Right hindlimb (tissue), 1 donor: ENCODE measurements around the gene ZNF664.

ENCODE experiments used
- DNase-seq: peaks from one replicate; pipeline ENCODE4 v3.0.0-alpha.2; 2018

The ZNF664 gene

GRCh38 chr12:123972457-123973401 is at the start of gene ZNF664, which contains the start of gene CCDC92:
Gene ZNF664, plus strand, starts transcription at chr12:123973215. Its CDS starts 38,930 bp downstream, at chr12:124012145.
Gene CCDC92, minus strand, starts transcription at chr12:123972831. Its CDS starts 28,526 bp downstream, at chr12:123944305.
- DNase-seq, result peak; percentile 95

GRCh38 chr12:123923927-123924326 is 49.1 kb upstream of the ZNF664 start:
- DNase-seq, result no peak

DNA sequence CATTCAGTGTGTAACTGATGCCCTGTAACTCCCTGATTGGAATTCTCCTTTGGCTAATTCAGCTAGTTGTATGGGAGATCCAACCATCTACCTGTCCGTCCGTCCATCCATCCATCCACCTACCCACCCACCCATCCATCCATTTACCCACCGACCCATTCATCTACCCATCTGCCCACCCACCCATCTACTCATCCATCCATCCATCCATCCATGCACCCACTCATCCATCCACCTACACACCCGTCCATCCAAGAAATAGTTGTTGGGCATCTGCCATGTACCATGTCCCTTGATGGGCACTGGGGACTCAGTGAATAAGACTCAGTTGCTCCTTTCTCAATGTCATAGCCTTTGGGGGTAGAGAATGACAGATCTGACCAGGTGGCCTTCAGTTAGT is 48.5 kb upstream of the ZNF664 start:
- no peak for DNase-seq

DNA sequence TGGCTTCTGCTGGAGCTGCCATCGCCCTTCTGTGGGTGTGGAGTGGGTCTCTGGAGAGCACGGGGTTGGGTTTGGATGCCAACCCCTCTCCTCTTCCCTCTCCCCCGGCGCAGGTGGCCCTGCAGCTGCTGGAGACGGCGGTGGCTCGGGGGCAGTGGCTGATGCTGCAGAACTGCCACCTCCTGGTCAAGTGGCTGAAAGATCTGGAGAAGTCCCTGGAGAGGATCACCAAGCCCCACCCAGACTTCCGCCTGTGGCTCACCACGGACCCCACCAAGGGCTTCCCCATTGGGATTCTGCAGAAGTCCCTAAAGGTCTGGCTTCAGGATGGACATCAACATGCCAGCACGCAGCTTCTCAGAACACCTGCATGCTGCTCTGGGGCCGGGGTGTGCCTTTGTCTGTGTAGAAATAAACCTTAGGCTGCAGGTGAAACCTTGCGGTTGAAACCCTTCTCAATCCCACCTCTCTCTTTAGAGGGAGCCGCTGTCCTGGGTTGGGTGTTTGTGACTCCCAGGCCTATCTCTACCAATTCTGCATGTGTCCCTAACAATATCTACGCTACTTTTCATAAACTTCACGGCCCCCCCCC is 44.6 kb upstream of the ZNF664 start:
- no peak for DNase-seq

DNA sequence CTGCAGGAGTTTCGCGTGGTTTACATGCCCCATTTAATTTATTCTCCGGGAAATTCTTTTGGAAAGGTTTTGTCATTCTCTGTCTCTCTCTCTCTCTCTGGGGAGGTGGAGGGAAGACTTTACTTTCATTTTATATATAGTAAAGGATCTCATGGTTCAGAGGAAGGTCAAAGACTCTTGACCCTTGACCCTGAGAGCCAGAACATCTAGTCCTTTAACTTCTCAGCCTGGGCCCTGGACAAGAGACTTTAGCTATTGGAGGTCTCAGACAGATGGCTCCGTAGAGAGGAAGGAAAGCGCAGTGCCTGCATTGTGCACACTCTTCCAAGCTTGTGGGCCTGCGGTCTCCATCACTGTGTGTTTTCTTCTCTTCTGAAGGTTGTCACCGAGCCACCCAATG is 44.1 kb upstream of the ZNF664 start:
- no peak for DNase-seq

DNA sequence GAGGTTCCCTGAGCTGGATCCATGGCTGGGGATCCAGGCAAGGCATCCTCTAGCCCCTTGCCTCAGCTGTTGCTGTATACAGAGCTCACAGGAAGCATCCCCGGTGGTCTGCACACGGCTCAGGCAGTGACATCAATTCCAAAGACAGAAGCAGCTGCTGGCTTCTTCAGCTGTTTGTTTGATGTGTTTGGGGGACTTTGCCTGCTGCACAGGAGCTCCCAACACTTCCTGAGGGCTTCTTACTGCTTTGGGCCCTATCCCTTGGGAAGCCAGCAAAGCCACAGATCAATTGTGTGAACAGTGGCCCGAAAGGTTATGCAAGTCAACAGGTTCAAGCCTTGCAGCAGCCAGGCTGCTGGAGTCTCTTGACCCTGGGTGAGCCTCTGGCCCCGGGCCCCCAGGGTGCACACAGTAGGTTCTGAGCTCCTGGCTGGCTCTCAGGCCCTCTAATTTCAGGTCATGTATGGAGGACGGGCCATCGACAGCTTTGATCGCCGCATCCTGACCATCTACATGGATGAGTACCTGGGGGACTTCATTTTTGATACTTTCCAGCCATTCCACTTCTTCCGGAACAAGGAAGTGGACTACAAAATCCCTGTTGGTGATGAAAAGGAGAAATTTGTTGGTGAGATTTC is 43.0 kb upstream of the ZNF664 start:
- DNase-seq, result no peak

GRCh38 chr12:123931686-123932321 is 41.2 kb upstream of the ZNF664 start:
- DNase-seq, result no peak

GRCh38 chr12:123933214-123933613 is 39.8 kb upstream of the ZNF664 start:
- no peak for DNase-seq

- no peak for DNase-seq
Measured at GRCh38 chr12:123934016-123934620, 38.9 kb upstream of the ZNF664 start.

DNA sequence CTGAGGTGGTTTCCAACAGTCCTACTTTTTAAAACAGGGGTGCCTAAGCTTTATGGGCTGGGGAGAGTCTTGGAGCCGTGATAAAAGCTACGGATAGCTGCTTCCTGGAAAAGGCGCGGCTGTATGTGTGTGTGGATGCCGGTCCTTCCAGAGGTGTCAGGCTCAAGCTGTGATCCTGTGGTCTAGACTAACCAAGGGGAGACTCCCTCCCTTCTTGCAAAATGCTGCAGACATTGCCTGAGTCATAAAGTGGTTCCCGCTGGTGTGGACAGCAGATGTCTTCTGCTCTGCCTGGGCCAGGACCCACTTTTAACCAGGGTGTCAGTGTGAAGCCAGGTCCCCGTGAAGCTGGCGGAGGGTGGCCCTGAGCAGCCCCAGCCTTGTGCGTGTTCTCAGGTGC is 38.2 kb upstream of the ZNF664 start:
- no peak for DNase-seq

GRCh38 chr12:123935956-123936355 is 37.1 kb upstream of the ZNF664 start:
- DNase-seq, result no peak

DNA sequence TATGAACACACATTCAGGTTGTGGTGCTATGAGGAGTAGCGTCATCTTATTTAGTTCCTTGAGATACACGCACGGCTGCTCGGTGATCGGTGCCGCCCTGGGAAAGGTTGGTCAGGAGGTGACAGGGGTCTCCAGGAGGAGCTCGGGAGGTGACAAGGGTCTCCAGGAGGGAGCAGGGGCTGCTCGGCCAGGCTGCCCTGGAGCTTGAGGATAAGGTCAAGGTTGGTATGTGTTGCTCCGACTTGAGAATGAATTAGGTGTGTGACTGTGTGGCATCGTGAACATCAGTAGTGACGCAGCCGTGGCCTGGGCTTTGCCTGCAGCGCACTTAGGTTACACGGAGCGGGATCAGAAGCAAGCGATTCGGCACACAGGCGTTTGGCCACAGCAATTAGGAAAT is 36.5 kb upstream of the ZNF664 start:
- DNase-seq, result no peak

DNA sequence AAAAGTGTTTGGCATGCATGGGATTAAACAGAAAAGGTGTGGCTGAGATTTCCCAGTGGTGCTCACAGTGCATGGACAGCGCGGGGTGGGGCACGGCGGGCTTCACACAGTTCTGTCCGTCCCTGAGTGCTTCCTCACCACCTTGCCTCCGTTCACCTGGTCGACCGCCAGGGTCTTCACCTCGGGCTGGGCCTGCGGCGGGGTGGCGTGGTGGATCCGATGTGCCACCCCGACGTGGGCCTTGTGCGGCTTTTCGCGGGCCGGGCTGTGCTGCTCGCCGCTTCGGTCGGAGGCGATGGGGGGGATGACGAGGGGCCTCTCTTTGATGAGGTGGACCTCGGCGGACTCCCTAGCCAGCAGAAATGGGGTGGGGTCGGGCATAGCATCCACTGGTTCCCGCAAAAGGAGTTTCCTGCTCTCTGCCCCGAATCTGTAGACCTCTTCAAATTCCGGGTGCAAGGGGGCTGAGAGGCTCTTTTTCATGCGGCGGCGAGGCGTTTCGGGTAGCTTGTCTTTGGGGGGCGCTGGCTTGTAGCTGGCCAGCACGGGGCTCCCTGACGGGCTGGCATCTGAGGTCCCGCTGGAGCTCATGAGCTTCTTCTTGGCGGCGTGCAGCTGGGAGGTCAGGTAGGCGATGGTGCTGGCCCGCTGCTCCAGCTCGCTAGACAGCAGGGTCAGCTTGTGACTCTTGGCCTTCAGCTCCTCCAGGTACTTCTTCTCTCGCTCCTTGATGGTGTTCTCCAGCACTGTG is 35.9 kb upstream of the ZNF664 start:
- DNase-seq, result no peak

GRCh38 chr12:123937707-123938591 is 35.1 kb upstream of the ZNF664 start:
- DNase-seq, result no peak

- no peak for DNase-seq
Measured at GRCh38 chr12:123938679-123939480, 34.1 kb upstream of the ZNF664 start.

DNA sequence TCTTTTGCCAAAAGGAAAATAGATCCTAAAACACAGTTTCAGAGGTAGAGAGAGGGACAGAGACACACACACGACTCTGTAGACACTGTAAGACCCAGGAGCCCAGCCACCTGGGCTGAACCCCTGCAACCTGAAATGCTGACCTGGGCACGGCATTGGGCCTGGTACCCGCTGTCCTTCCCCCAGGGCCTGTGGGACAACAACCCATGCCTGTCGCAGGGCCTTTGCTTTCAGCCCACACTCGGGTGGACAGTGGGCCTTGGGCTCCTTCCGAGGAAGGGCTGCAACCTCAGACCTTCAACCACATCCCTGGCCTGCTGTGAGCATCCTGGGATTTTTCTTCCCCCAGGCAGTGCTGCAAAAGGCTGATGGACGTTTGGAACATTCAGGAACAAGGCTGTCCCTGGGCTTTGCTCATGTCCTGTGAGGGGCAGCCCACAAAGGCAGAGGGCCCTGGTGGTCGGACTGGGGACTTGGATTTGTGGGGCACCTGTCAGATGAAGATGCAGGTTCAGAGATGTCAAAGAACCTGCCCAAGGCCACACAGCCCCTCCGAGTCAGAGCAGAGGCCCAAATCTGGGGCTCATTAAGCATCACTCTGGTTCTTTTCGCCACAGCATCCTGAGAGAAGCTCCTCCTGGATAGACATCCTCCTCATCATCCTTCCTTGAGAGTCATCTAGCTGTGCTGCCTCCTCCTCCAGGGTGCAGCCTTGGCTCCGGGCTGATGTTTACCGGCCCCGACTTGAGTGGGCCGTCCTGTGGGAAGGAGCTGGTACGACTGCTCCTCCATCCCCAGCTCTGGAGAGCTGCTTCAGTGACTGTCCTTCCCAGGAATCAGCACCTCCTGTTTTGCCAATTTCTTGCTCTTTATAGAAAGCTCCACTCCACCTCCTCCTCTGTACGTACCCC is 33.0 kb upstream of the ZNF664 start:
- DNase-seq, result no peak

DNA sequence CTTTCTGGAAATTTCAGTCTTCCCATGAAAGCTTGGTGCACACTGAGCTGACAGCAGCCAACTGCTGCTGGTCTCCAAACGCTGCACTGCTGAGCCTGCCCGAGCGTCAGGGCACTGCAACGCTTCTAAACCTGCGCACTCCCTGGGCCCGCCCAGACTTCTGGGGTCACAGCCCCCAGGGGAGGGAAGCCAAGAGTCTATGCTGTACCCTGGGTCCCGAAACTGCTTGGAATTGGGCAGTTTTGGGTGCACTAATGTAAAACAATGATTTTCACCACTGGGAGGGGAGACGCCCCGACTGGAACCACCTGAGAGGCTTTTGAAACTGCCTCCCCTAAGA is 32.4 kb upstream of the ZNF664 start:
- DNase-seq, result no peak

DNA sequence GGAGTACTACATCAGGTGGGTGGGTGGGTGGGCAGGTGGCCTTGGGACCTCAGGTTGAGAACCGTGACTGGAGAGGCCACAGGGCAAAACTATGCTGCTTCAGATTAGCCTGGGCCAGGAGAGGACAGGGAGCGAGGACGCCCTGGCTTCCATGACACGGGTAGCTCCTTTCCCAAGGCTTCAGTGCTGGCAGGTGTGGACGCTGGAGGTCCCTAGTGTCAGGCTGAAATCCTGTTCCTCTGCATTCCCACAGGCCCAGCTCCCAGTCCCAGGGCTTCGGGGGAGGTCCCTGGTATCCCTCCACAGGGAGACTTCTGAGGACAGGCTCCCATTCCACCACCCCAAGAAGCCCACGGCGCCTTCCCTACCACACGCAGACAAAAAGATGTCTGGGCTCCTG is 32.0 kb upstream of the ZNF664 start:
- no peak for DNase-seq

DNA sequence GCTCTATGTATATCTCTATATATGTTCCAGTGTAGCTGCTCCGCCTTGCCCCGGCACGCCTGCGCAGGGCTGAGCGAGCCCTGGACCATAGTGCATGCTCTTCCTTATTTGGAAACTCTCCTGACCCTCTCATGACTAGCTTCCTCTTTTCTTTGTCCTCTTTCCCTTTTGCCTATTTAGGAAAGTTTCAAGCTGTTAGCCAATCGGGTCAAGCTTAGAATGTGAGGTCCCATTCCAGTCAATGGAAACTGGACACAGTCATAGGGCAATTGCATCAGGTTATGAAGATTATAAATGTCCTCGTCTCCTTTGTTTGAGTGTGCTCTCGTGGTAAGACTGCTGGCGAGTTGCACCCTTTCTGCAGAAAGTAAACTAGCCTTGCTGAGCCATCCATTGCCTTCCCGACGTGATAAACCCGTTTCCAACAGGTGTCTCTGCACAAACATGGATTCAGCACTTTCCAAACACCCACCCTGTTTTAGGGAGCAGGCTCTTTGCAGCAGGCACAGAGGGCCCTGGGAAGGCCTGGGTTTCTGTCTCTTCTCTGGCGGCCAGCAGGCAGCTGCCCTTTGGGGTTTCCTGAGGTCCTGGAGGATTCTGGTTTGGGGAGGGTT is 31.3 kb upstream of the ZNF664 start:
- no peak for DNase-seq
